HEK293 (cell line): ENCODE results near the gene PRR36.
A peak's percentile ranks its signal among the peaks of the same experiment; 100 is the strongest.

Experiments used
- CTCF ChIA-PET: fragments of 350-600 bp; formaldehyde crosslinking; extraction: SDS; loops from one replicate; lab custom pipeline; 2021; ENCODE audit warnings: antibody characterized with exemption; lab: Yijun Ruan, JAX
- POLR2A ChIA-PET: fragments of 300-600 bp; formaldehyde crosslinking; extraction: SDS; loops from one replicate; lab custom pipeline; 2020; ENCODE audit warnings: antibody characterized with exemption, inconsistent platforms; lab: Yijun Ruan, JAX
- H3K27ac ChIP-seq: fragments of 200-500 bp; sonication (Bioruptor generic); 2 replicates; pipeline ENCODE4 v1.5.1; 2014; ENCODE audit warnings: low read depth, low read length, control low read depth, inconsistent platforms; ENCODE audit errors: extremely low read depth
- H3K36me3 ChIP-seq, 2 experiments: fragments of 200-500 bp in 1 of 2; sonication (Bioruptor generic) in 1 of 2; 1 replicate in 1 of 2; 2 replicates in 1 of 2; pipeline ENCODE4 v1.5.1; 2014 to 2017; ENCODE audit warnings: inconsistent platforms in 2 of 2, low read length in 2 of 2; ENCODE audit not compliant: control insufficient read depth in 2 of 2, insufficient read depth in 1 of 2
- H3K4me1 ChIP-seq: fragments of 200-500 bp; sonication (Bioruptor generic); 2 replicates; pipeline ENCODE4 v1.5.1; 2014; ENCODE audit warnings: mild to moderate bottlenecking, low read length, inconsistent platforms; ENCODE audit not compliant: control insufficient read depth, insufficient read depth
- H3K4me3 ChIP-seq: 2 replicates; pipeline ENCODE4 v1.5.1; 2011; ENCODE audit warnings: low read depth, mild to moderate bottlenecking, control low read depth, low read length, moderate library complexity
- H3K9me3 ChIP-seq: fragments of 200-500 bp; sonication (Bioruptor generic); 2 replicates; pipeline ENCODE4 v1.5.1; 2014; ENCODE audit warnings: low read depth, low read length, inconsistent platforms; ENCODE audit not compliant: control insufficient read depth, insufficient read depth
- GLI4 ChIP-seq: fragments of 450-650 bp; formaldehyde crosslinking; IDR thresholded peaks from 2 replicates; pipeline ENCODE4 v1.5.1; 2016; ENCODE audit warnings: missing biosample characterization, missing genetic modification characterization
- KLF17 ChIP-seq: fragments of 450-650 bp; formaldehyde crosslinking; IDR thresholded peaks from 2 replicates; pipeline ENCODE4 v1.5.1; 2016; ENCODE audit warnings: missing biosample characterization, missing genetic modification characterization
- KLF9 ChIP-seq: fragments of 450-650 bp; formaldehyde crosslinking; IDR thresholded peaks from 2 replicates; pipeline ENCODE4 v1.5.1; 2016; ENCODE audit warnings: missing biosample characterization, missing genetic modification characterization, low read depth
- SCRT1 ChIP-seq: fragments of 450-650 bp; formaldehyde crosslinking; IDR thresholded peaks from 2 replicates; pipeline ENCODE4 v1.5.1; 2016; ENCODE audit warnings: missing biosample characterization, missing genetic modification characterization, borderline replicate concordance
- SP7 ChIP-seq: fragments of 450-650 bp; formaldehyde crosslinking; IDR thresholded peaks from 2 replicates; pipeline ENCODE4 v1.5.1; 2016; ENCODE audit warnings: missing biosample characterization, missing genetic modification characterization
- TRIM28 ChIP-seq: IDR thresholded peaks from 2 replicates; pipeline ENCODE4 v1.6.1; 2011; ENCODE audit warnings: low read length, control low read depth, borderline replicate concordance
- ZBTB17 ChIP-seq: fragments of 450-650 bp; formaldehyde crosslinking; IDR thresholded peaks from 2 replicates; pipeline ENCODE4 v1.5.1; 2016; ENCODE audit warnings: missing biosample characterization, missing genetic modification characterization
- ZBTB26 ChIP-seq: fragments of 450-650 bp; formaldehyde crosslinking; optimal IDR thresholded peaks from 2 replicates; pipeline ENCODE3; 2016; ENCODE audit warnings: missing biosample characterization, mild to moderate bottlenecking, missing genetic modification characterization
- ZBTB8A ChIP-seq: fragments of 450-650 bp; formaldehyde crosslinking; IDR thresholded peaks from 2 replicates; pipeline ENCODE4 v1.5.1; 2016; ENCODE audit warnings: missing biosample characterization, missing genetic modification characterization
- ZNF121 ChIP-seq: fragments of 450-650 bp; formaldehyde crosslinking; IDR thresholded peaks from 2 replicates; pipeline ENCODE4 v1.5.1; 2016; ENCODE audit warnings: missing biosample characterization, missing genetic modification characterization
- ZNF169 ChIP-seq: fragments of 450-650 bp; formaldehyde crosslinking; IDR thresholded peaks from 2 replicates; pipeline ENCODE4 v1.5.1; 2016; ENCODE audit warnings: missing biosample characterization, missing genetic modification characterization
- ZNF214 ChIP-seq: fragments of 450-650 bp; formaldehyde crosslinking; IDR thresholded peaks from 2 replicates; pipeline ENCODE4 v1.5.1; 2017; ENCODE audit warnings: missing biosample characterization, mild to moderate bottlenecking, missing genetic modification characterization, borderline replicate concordance
- ZNF223 ChIP-seq: fragments of 450-650 bp; formaldehyde crosslinking; IDR thresholded peaks from 2 replicates; pipeline ENCODE4 v1.5.1; 2016; ENCODE audit warnings: missing biosample characterization, missing genetic modification characterization
- ZNF292 ChIP-seq: fragments of 450-650 bp; formaldehyde crosslinking; IDR thresholded peaks from 2 replicates; pipeline ENCODE4 v1.5.1; 2016; ENCODE audit warnings: low read depth, missing biosample characterization, missing genetic modification characterization, borderline replicate concordance
- ZNF341 ChIP-seq: fragments of 450-650 bp; formaldehyde crosslinking; IDR thresholded peaks from 2 replicates; pipeline ENCODE4; 2016; ENCODE audit warnings: low read depth, missing biosample characterization, missing genetic modification characterization
- ZNF426 ChIP-seq: fragments of 450-650 bp; formaldehyde crosslinking; IDR thresholded peaks from 2 replicates; pipeline ENCODE4 v1.5.1; 2017; ENCODE audit warnings: missing biosample characterization, missing genetic modification characterization, mild to moderate bottlenecking, inconsistent platforms, moderate library complexity
- ZNF501 ChIP-seq: fragments of 450-650 bp; formaldehyde crosslinking; IDR thresholded peaks from 2 replicates; pipeline ENCODE4 v1.5.1; 2016; ENCODE audit warnings: missing biosample characterization, missing genetic modification characterization
- ZNF558 ChIP-seq: fragments of 450-650 bp; formaldehyde crosslinking; IDR thresholded peaks from 2 replicates; pipeline ENCODE4 v1.5.1; 2016; ENCODE audit warnings: missing biosample characterization, missing genetic modification characterization
- ZNF621 ChIP-seq: fragments of 450-650 bp; formaldehyde crosslinking; IDR thresholded peaks from 2 replicates; pipeline ENCODE4 v1.5.1; 2017; ENCODE audit warnings: missing biosample characterization, missing genetic modification characterization
- ZNF624 ChIP-seq: fragments of 450-650 bp; formaldehyde crosslinking; IDR thresholded peaks from 2 replicates; pipeline ENCODE4 v1.5.1; 2017; ENCODE audit warnings: missing biosample characterization, missing genetic modification characterization
- ZXDB ChIP-seq: fragments of 450-650 bp; formaldehyde crosslinking; IDR thresholded peaks from 2 replicates; pipeline ENCODE4 v1.5.1; 2016; ENCODE audit warnings: missing biosample characterization, missing genetic modification characterization
- TF ChIP-seq, protein P1 (sequence below): fragments of 450-650 bp; formaldehyde crosslinking; IDR thresholded peaks from 2 replicates; pipeline ENCODE4 v1.5.1; 2017; ENCODE audit warnings: missing biosample characterization, mild to moderate bottlenecking, missing genetic modification characterization, moderate library complexity
- TF ChIP-seq, protein P2 (sequence below): fragments of 450-650 bp; IDR thresholded peaks from 2 replicates; pipeline ENCODE4 v1.5.1; 2018; ENCODE audit warnings: missing biosample characterization, mild to moderate bottlenecking, missing genetic modification characterization
- TF ChIP-seq, protein P3 (sequence below): fragments of 450-650 bp; formaldehyde crosslinking; IDR thresholded peaks from 2 replicates; pipeline ENCODE4 v1.5.1; 2016; ENCODE audit warnings: missing biosample characterization, missing genetic modification characterization
- TF ChIP-seq, protein P4 (sequence below): fragments of 450-650 bp; formaldehyde crosslinking; IDR thresholded peaks from 2 replicates; pipeline ENCODE4 v1.5.1; 2017; ENCODE audit warnings: missing biosample characterization, missing genetic modification characterization

Gene PRR36

DNA sequence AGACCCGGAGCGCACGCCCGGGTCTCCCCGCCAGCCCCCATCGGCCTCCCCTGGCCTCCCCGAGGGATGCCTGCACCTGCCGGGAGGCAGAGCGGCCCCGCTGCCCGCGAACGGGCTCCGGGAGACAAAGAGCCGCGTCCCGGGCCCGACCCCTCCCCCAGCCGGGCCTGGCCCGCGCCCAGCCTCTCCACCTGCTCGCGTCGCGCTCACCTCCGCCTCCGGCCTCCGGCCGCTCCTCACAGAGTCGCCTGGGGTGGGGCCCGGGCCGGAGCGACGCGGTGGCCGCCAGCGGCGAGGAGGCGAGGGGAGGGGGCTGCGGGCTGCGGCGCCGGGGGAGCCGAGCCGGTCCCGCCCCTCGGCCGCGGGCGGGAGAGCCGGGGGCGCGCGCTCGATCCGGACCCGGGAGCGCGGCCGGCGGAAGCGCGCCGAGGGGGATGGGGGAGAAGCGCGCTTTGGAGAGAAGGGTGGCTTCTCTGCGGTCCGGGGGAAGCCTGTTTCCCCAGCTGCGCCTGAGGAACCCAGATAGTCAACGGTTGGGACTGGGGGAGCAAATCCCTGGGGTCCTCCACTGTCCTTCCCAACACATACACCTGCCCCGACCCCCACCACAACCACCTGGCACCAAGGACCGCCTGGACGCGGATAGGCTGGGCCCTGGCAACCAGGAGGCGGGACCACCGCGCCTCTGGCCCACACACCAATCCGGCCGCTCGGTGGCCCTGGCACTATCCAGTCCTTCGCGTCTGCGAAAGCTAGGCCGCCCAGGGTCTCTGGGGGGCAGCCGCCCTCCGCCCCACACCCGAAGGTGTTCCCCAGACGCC lies at the start of gene PRR36:
PRR36 (minus strand) TSS at position 315 of the 821 bp plus-strand sequence. CDS start 701 bp downstream, outside the sequence.
- Histone ChIP-seq H3K4me1 (peaks cover 6% of the 10 kb centered on the region), H3K4me3 (peak within 1 kb of the TSS; percentile 65), H3K36me3 (no peaks in the 10 kb centered on the region), H3K9me3 (no peaks in the 10 kb centered on the region), H3K27ac (peak within 1 kb of the TSS; percentile 24; the same call in 1 of the 2 replicates)
- ChIA-PET CTCF (interaction anchor here (0.7 to 1.0 kb wide), 3 partner anchors 25 to 77 kb away, joined by 3 read pairs; no protein-coding TSS in a partner anchor), POLR2A (interaction anchor here (0.6 to 1.2 kb wide), 4 partner anchors 14 to 713 kb away, joined by 3 to 4 read pairs (median 4); partner anchors contain the start of genes LRRC8E, MAP2K7 and TIMM44)
- TF ChIP-seq KLF9 (peak; percentile 24; the same call in 1 of the 2 replicates), ZNF558 (tag by site-specific recombination) (no peak), ZBTB8A (tag by site-specific recombination) (no peak), TRIM28 (no peak), SP7 (peak; percentile 45), KLF17 (tag by site-specific recombination) (peak; percentile 64; the same call in 1 of the 2 replicates), ZNF214 (tag by site-specific recombination) (no peak), ZNF624 (tag by site-specific recombination) (no peak), ZNF121 (no peak), ZNF501 (tag by site-specific recombination) (no peak), ZBTB26 (peak; percentile 83), GLI4 (tag by site-specific recombination) (no peak), SCRT1 (tag by site-specific recombination) (no peak), ZNF426 (tag by site-specific recombination) (no peak), ZNF292 (tag by site-specific recombination) (no peak), ZBTB17 (peak; percentile 39; the same call in 1 of the 2 replicates), ZNF341 (tag by site-specific recombination) (no peak), ZXDB (tag by site-specific recombination) (peak; percentile 67; the same call in 1 of the 2 replicates), ZNF169 (tag by site-specific recombination) (no peak), ZNF621 (tag by site-specific recombination) (no peak), ZNF223 (tag by site-specific recombination) (no peak)
- TF ChIP-seq, protein P1, sequence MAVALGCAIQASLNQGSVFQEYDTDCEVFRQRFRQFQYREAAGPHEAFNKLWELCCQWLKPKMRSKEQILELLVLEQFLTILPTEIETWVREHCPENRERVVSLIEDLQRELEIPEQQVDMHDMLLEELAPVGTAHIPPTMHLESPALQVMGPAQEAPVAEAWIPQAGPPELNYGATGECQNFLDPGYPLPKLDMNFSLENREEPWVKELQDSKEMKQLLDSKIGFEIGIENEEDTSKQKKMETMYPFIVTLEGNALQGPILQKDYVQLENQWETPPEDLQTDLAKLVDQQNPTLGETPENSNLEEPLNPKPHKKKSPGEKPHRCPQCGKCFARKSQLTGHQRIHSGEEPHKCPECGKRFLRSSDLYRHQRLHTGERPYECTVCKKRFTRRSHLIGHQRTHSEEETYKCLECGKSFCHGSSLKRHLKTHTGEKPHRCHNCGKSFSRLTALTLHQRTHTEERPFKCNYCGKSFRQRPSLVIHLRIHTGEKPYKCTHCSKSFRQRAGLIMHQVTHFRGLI (tag by site-specific recombination), result no peak
- TF ChIP-seq, protein P2, sequence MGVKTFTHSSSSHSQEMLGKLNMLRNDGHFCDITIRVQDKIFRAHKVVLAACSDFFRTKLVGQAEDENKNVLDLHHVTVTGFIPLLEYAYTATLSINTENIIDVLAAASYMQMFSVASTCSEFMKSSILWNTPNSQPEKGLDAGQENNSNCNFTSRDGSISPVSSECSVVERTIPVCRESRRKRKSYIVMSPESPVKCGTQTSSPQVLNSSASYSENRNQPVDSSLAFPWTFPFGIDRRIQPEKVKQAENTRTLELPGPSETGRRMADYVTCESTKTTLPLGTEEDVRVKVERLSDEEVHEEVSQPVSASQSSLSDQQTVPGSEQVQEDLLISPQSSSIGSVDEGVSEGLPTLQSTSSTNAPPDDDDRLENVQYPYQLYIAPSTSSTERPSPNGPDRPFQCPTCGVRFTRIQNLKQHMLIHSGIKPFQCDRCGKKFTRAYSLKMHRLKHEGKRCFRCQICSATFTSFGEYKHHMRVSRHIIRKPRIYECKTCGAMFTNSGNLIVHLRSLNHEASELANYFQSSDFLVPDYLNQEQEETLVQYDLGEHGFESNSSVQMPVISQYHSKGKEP (tag by site-specific recombination), result no peak
- TF ChIP-seq, protein P3, sequence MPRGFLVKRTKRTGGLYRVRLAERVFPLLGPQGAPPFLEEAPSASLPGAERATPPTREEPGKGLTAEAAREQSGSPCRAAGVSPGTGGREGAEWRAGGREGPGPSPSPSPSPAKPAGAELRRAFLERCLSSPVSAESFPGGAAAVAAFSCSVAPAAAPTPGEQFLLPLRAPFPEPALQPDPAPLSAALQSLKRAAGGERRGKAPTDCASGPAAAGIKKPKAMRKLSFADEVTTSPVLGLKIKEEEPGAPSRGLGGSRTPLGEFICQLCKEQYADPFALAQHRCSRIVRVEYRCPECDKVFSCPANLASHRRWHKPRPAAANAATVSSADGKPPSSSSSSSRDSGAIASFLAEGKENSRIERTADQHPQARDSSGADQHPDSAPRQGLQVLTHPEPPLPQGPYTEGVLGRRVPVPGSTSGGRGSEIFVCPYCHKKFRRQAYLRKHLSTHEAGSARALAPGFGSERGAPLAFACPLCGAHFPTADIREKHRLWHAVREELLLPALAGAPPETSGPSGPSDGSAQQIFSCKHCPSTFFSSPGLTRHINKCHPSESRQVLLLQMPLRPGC (tag by site-specific recombination), result no peak
- TF ChIP-seq, protein P4, sequence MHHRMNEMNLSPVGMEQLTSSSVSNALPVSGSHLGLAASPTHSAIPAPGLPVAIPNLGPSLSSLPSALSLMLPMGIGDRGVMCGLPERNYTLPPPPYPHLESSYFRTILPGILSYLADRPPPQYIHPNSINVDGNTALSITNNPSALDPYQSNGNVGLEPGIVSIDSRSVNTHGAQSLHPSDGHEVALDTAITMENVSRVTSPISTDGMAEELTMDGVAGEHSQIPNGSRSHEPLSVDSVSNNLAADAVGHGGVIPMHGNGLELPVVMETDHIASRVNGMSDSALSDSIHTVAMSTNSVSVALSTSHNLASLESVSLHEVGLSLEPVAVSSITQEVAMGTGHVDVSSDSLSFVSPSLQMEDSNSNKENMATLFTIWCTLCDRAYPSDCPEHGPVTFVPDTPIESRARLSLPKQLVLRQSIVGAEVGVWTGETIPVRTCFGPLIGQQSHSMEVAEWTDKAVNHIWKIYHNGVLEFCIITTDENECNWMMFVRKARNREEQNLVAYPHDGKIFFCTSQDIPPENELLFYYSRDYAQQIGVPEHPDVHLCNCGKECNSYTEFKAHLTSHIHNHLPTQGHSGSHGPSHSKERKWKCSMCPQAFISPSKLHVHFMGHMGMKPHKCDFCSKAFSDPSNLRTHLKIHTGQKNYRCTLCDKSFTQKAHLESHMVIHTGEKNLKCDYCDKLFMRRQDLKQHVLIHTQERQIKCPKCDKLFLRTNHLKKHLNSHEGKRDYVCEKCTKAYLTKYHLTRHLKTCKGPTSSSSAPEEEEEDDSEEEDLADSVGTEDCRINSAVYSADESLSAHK (tag by site-specific recombination), result no peak
